OCI-LY3 (cell line): ENCODE results near the gene ABCA2.

ENCODE experiments used
- H2AFZ ChIP-seq: fragments of 200-600, 300-600 bp; shearing (Covaris generic); 2 replicates; pipeline ENCODE4 v1.6.0; 2014; ENCODE audit warnings: antibody characterized with exemption, low read depth, low read length
- H3K27ac ChIP-seq: fragments of 200-600, 300-600 bp; sonication (generic); 2 replicates; pipeline ENCODE4 v1.5.1; 2014; ENCODE audit warnings: mild to moderate bottlenecking, low read length, moderate library complexity, mixed read lengths
- H3K27me3 ChIP-seq: fragments of 200-600, 300-600 bp; sonication (generic); 2 replicates; pipeline ENCODE4 v1.6.1; 2014; ENCODE audit warnings: low read depth, low read length, mixed read lengths
- H3K36me3 ChIP-seq: fragments of 200-600, 300-600 bp; sonication (generic); replicated peaks from 2 replicates; pipeline ENCODE3; 2014; ENCODE audit warnings: low read depth, low read length, mixed read lengths
- H3K4me1 ChIP-seq: fragments of 300-600, 200-600 bp; sonication (generic); 2 replicates; pipeline ENCODE4 v1.6.1; 2014; ENCODE audit warnings: low read length, mixed read lengths
- H3K4me2 ChIP-seq: fragments of 200-600, 300-600 bp; sonication (generic); 2 replicates; pipeline ENCODE4 v1.6.1; 2014; ENCODE audit warnings: low read length, mixed read lengths
- H3K4me3 ChIP-seq: fragments of 300-600, 200-600 bp; sonication (generic); 2 replicates; pipeline ENCODE4 v1.5.1; 2014; ENCODE audit warnings: antibody characterized with exemption, mild to moderate bottlenecking, low read length, moderate library complexity
- H3K79me2 ChIP-seq: fragments of 300-600, 200-600 bp; shearing (Covaris generic); 2 replicates; pipeline ENCODE4 v1.6.1; 2014; ENCODE audit warnings: mild to moderate bottlenecking, low read length, mixed read lengths
- H3K9ac ChIP-seq: fragments of 300-600, 200-600 bp; shearing (Covaris generic); 2 replicates; pipeline ENCODE4 v1.6.0; 2014; ENCODE audit warnings: mild to moderate bottlenecking, low read length, moderate library complexity
- H3K9me3 ChIP-seq: fragments of 200-600, 300-600 bp; shearing (Covaris generic); 2 replicates; pipeline ENCODE4 v1.6.1; 2014; ENCODE audit warnings: low read length, mixed read lengths; ENCODE audit not compliant: insufficient read depth
- H4K20me1 ChIP-seq: fragments of 200-600, 300-600 bp; sonication (generic); 2 replicates; pipeline ENCODE4 v1.6.1; 2016; ENCODE audit warnings: low read length, mixed read lengths; ENCODE audit not compliant: insufficient read depth
- EZH2phosphoT487 ChIP-seq: fragments of 200-600 bp; shearing (Covaris generic); IDR thresholded peaks from 2 replicates; pipeline ENCODE4 v1.6.1; 2018; ENCODE audit warnings: antibody characterized with exemption, mixed run types, low read depth
- TF ChIP-seq, protein P1 (sequence below): fragments of 200-600, 300-600 bp; sonication (generic); IDR thresholded peaks from 2 replicates; pipeline ENCODE4 v1.5.1; 2014; ENCODE audit warnings: antibody characterized with exemption, low read length, low read depth

The ABCA2 gene

DNA sequence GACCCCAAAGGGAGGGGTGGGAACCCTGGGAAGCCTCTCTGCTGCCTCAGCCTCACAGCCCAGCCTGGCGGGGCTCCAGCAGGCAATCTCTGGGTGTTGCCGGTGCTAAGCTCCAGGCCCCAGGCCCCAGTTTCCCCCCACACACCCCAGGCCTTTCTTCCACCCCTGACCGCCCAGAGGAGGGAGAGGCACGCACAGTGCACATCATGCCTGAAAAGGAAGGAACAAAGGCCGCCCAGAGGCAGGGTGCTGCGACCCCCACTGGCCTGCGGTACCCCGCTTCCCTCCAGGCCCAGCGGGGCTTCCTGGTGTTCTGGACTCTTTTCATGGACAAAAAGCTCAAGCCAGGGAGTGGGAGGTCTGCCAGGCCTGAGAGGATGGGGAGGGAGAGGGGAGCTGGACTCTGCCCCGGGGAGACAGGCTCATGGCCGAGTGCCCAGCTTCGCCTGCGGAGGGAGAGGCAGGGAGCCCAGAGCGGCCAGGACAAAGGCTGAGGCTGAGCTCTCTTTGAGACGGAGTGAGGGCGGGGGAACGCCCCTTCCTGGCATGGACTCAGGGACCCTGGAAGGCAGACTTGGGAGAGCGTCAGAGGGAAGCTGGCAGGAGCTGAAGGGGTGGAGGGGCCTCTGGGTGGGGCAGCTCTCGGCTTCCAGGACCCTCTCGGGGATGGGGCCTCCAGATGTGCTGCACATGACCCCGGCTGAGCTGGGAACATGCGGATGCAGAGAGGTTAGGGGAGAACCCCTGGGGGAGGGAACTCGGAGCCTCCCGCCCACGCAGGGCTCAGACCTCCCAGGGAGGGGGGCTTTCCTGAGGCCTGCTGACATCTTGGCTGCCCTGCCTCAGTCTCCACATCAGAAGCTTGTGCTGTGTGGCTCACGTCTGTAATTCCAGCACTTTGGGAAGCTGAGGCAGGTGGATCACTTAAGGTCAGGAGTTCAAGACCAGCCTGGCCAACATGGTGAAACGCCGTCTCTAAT, 27.6 kb upstream of the ABCA2 start:
- no peak overlapping the region for H3K9ac ChIP-seq
- no peaks in the 10 kb centered on the region for H3K4me1 ChIP-seq
- H3K79me2 ChIP-seq: no peaks in the 10 kb centered on the region
- H2AFZ ChIP-seq: no peak overlapping the region
- H4K20me1 ChIP-seq: no peaks in the 10 kb centered on the region
- no peaks in the 10 kb centered on the region for H3K9me3 ChIP-seq
- H3K4me2 ChIP-seq: no peak overlapping the region
- no peaks in the 10 kb centered on the region for H3K36me3 ChIP-seq
- no peak overlapping the region for H3K27ac ChIP-seq
- H3K27me3 ChIP-seq: no peaks in the 10 kb centered on the region
- H3K4me3 ChIP-seq: no peak overlapping the region
- no peak for TF ChIP-seq EZH2phosphoT487
- TF ChIP-seq, protein P1, sequence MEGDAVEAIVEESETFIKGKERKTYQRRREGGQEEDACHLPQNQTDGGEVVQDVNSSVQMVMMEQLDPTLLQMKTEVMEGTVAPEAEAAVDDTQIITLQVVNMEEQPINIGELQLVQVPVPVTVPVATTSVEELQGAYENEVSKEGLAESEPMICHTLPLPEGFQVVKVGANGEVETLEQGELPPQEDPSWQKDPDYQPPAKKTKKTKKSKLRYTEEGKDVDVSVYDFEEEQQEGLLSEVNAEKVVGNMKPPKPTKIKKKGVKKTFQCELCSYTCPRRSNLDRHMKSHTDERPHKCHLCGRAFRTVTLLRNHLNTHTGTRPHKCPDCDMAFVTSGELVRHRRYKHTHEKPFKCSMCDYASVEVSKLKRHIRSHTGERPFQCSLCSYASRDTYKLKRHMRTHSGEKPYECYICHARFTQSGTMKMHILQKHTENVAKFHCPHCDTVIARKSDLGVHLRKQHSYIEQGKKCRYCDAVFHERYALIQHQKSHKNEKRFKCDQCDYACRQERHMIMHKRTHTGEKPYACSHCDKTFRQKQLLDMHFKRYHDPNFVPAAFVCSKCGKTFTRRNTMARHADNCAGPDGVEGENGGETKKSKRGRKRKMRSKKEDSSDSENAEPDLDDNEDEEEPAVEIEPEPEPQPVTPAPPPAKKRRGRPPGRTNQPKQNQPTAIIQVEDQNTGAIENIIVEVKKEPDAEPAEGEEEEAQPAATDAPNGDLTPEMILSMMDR: no peak

DNA sequence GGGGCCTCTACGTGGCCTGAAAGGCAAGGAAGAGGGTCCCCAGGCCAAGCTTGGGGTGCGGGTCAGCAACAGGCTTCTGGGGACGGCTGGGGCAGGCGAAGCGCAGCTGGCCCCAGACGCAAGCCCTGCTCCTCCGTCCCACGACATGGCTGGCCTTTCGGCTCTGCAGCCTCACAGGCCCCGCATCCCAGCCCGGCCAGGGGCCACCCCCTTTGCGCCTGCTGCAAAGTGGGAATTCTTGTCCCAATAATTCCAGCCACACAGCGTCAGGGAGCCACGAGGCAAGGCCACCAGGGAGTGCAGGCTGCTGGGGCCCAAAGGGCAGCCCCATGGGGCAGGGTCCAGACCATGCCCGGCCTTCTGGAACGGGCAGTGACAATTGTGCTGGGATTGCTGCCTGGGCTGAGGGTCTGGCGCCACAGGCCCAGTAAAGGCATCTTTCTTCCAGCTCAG, 26.9 kb upstream of the ABCA2 start:
- Histone ChIP-seq H3K9me3 (no peaks in the 10 kb centered on the region), H3K27me3 (peaks cover 3% of the 10 kb centered on the region; the same call in 1 of the 2 replicates), H2AFZ (no peak overlapping the region), H3K9ac (no peak overlapping the region), H3K36me3 (no peaks in the 10 kb centered on the region), H4K20me1 (no peaks in the 10 kb centered on the region), H3K79me2 (no peaks in the 10 kb centered on the region), H3K4me1 (no peaks in the 10 kb centered on the region), H3K27ac (no peak overlapping the region), H3K4me2 (no peak overlapping the region), H3K4me3 (no peak overlapping the region)
- no peak for TF ChIP-seq EZH2phosphoT487
- TF ChIP-seq, protein P1: no peak

DNA sequence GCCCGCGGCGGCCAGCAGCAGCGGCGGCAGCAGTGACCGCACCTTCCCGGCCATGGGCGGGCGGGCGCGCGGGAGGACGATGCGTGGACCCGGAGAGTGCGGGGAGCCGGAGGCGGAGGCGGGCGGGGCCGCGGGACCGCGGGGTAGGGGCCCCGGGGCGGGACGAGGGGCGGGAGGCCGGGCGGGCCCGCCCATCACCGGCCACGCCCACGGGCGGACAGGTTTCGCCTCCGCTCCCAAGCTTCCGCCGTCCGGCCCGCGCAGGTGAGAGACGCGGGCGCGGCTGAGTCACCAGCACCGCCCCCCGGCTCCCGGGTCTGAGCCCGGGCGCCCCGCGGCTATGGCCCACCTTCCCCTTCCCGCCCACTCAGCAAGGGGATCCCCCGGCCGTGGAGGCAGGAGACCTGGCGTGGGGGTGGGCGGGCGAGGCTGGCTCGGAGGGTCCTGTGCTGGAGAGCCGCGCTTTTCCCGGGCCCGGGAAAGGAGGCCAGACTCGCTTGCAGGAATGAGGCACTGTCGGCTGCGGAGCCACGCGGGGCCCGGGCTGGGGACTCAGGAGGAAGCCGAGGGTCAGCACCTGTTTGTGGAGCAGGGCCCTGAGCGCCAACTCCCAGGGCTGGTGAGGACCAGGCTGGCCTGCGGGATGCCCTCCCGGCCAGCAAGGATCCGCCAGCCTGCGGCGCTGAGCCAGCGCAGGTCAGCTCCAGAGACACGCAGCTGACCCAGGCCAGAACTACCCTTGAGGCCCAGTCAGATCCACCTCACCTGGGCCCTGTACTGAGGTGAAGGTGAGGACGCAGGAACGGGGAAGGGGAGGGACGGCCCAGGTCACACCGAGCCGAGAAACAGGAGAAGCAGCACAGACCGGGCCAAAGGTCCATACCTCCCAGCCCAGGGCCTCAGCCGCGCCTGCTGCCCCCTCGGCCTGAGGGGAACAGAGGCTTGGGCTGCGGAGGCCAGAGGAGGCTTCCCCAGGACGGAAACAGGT, 26.2 kb upstream of the ABCA2 start, which contains the start of gene ENTPD2:
Gene ENTPD2 (minus strand): TSS at position 118 of the 988 bp plus-strand sequence. CDS start 64 bp downstream, at position 54.
- Histone ChIP-seq H3K4me2 (no peak within 1 kb of the TSS), H3K4me3 (no peak within 1 kb of the TSS), H3K36me3 (no peaks in the 10 kb centered on the region), H2AFZ (no peak within 1 kb of the TSS), H3K27me3 (peaks cover 3% of the 10 kb centered on the region; the same call in 1 of the 2 replicates), H3K79me2 (no peaks in the 10 kb centered on the region), H3K4me1 (no peaks in the 10 kb centered on the region), H3K9me3 (no peaks in the 10 kb centered on the region), H3K9ac (no peak within 1 kb of the TSS), H4K20me1 (no peaks in the 10 kb centered on the region), H3K27ac (no peak within 1 kb of the TSS)
- TF ChIP-seq, protein P1: no peak
- no peak for TF ChIP-seq EZH2phosphoT487
